ENCODE measurements around the gene POPDC3.
A peak's percentile ranks its signal among the peaks of the same experiment; 100 is the strongest.

DNA sequence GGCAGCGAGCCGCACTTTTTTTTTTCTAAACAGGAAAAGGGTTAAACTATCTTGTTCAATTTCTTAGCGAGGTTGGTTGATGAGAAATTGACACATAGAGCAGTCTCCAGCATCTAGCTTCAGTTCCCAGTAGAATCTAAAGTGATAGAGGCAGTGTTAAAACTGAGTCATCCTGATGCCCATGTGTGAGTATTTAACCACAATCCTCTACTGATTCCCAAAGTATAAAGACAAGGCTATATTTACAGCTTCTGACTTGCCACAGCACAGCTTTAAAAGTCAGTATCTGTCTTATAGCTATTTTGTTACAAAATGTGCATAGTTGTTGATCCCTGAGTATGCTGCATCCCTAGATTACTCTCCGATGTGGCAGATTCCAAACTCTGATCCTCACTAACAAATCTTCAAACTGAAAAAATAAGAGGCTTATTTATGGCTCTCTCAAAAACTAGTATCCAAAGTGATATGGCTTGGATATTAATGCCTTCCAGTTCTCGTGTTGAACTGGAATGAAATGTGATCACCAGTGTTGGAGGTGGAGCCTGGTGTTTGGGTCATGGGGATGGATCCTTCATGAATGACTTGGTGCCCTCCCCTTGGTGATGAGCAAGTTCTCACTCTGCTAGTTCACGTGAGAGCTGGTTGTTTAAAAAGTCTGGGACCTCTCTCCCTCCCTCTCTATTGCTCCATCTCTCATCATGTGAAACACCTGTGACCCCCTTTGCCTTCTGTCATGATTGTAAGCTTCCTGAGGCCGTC is 13.1 kb upstream of the POPDC3 start:
- TF ChIP-seq, protein P1, sequence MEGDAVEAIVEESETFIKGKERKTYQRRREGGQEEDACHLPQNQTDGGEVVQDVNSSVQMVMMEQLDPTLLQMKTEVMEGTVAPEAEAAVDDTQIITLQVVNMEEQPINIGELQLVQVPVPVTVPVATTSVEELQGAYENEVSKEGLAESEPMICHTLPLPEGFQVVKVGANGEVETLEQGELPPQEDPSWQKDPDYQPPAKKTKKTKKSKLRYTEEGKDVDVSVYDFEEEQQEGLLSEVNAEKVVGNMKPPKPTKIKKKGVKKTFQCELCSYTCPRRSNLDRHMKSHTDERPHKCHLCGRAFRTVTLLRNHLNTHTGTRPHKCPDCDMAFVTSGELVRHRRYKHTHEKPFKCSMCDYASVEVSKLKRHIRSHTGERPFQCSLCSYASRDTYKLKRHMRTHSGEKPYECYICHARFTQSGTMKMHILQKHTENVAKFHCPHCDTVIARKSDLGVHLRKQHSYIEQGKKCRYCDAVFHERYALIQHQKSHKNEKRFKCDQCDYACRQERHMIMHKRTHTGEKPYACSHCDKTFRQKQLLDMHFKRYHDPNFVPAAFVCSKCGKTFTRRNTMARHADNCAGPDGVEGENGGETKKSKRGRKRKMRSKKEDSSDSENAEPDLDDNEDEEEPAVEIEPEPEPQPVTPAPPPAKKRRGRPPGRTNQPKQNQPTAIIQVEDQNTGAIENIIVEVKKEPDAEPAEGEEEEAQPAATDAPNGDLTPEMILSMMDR (tag by site-specific recombination; IDR thresholded peaks at IDR 0.05), result no peak
- no peak for TF ChIP-seq ZNF423 (tag by site-specific recombination; IDR thresholded peaks at IDR 0.05)
- no peak for TF ChIP-seq TCF7L2 (IDR thresholded peaks at IDR 0.05; ENCODE audit: borderline replicate concordance, low read depth, low read length)
- TF ChIP-seq ZFP41 (tag by site-specific recombination; IDR thresholded peaks at IDR 0.05; ENCODE audit: borderline replicate concordance), result no peak
- no peak for TF ChIP-seq ZNF792 (tag by site-specific recombination; IDR thresholded peaks at IDR 0.05)
- TF ChIP-seq HOXA7 (CRISPR knock-in tag; IDR thresholded peaks at IDR 0.05; ENCODE audit: borderline replicate concordance), result no peak
- TF ChIP-seq ZFP37 (tag by site-specific recombination; IDR thresholded peaks at IDR 0.05), result no peak
- no peak for TF ChIP-seq ZBTB1 (tag by site-specific recombination; IDR thresholded peaks at IDR 0.05)
- TF ChIP-seq, protein P2, sequence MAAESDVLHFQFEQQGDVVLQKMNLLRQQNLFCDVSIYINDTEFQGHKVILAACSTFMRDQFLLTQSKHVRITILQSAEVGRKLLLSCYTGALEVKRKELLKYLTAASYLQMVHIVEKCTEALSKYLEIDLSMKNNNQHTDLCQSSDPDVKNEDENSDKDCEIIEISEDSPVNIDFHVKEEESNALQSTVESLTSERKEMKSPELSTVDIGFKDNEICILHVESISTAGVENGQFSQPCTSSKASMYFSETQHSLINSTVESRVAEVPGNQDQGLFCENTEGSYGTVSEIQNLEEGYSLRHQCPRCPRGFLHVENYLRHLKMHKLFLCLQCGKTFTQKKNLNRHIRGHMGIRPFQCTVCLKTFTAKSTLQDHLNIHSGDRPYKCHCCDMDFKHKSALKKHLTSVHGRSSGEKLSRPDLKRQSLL (tag by site-specific recombination; IDR thresholded peaks at IDR 0.05), result peak; percentile 78
